Activated CD8-positive, alpha-beta memory T cell treated with anti-CD3 and anti-CD28 coated beads, Interleukin-2, amount 50 U/mL, for 4 hours (primary cell): Measurements from ENCODE around the gene UBL7.
"Not testable (repeated sequence)": the region's sequence is repeated elsewhere in the genome, so short reads cannot be mapped to it uniquely, and the experiment has no call there.

Experiments
- DNase-seq: peaks from one replicate; pipeline ENCODE4 v3.0.0-alpha.2; 2020

UBL7 gene

GRCh38 chr15:74461847-74462511 lies 1.0 kb upstream of the UBL7 start:
- no peak for DNase-seq

- no peak for DNase-seq
These were observed 662 bp downstream of the UBL7 start for GRCh38 chr15:74460298-74460697.

- not testable (repeated sequence) for DNase-seq
These were observed 1.2 kb downstream of the UBL7 start for GRCh38 chr15:74459798-74460197.

- DNase-seq, result no peak
These were observed 2.5 kb downstream of the UBL7 start for GRCh38 chr15:74458473-74458872.

- DNase-seq, result not testable (repeated sequence)
These were observed 3.9 kb downstream of the UBL7 start for GRCh38 chr15:74457036-74457435.

- no peak for DNase-seq
These were observed 6.0 kb downstream of the UBL7 start for GRCh38 chr15:74454764-74455500.

GRCh38 chr15:74453925-74454763 lies 6.8 kb downstream of the UBL7 start:
- DNase-seq, result no peak

GRCh38 chr15:74451861-74452835 lies 8.8 kb downstream of the UBL7 start:
- no peak for DNase-seq

- DNase-seq, result no peak
These were observed 9.6 kb downstream of the UBL7 start for GRCh38 chr15:74451322-74451721.

- DNase-seq, result no peak
These were observed 11.2 kb downstream of the UBL7 start for GRCh38 chr15:74449643-74450205.

GRCh38 chr15:74449095-74449494 lies 11.9 kb downstream of the UBL7 start:
- DNase-seq, result no peak

- DNase-seq, result no peak
These were observed 14.9 kb downstream of the UBL7 start for GRCh38 chr15:74445816-74446763.

GRCh38 chr15:74444106-74445062 lies 16.6 kb downstream of the UBL7 start:
- no peak for DNase-seq

- DNase-seq, result no peak
These were observed 17.7 kb downstream of the UBL7 start for GRCh38 chr15:74443100-74443909.

- no peak for DNase-seq
These were observed 18.4 kb downstream of the UBL7 start for GRCh38 chr15:74442604-74443003.

- DNase-seq, result no peak
These were observed 18.9 kb downstream of the UBL7 start for GRCh38 chr15:74442063-74442462.

GRCh38 chr15:74441248-74441941 lies 19.6 kb downstream of the UBL7 start:
- no peak for DNase-seq

GRCh38 chr15:74438721-74439316 lies 22.1 kb downstream of the UBL7 start:
- DNase-seq, result peak; percentile 84
